Measurements from ENCODE around the gene RALA. TPM values are rescaled to one million over a fixed set of nuclear protein-coding genes. Genes with fewer than 3 reads are reported as not detected.

Gene RALA
- total and polyA plus RNA-seq, 4 donors, result 5.7 to 18.8 (median 9.2) TPM

GRCh38 chr7:39634478-39634805, 11.1 kb downstream of the RALA start:
- H3K4me1 ChIP-seq (ENCODE audit: control insufficient read depth in 4 of 4, insufficient read depth in 4 of 4, low read length in 3 of 4), result no peaks in the 10 kb centered on the region
- H3K4me3 ChIP-seq (ENCODE audit: low read depth in 1 of 3, low read length in 3 of 3), result no peak overlapping the region
- H3K9ac ChIP-seq (ENCODE audit: low read depth in 1 of 2, low read length in 2 of 2), result no peak overlapping the region
- no peaks in the 10 kb centered on the region for H3K36me3 ChIP-seq (ENCODE audit: control insufficient read depth in 4 of 4, insufficient read depth in 3 of 4, low read depth in 1 of 4, low read length in 3 of 4)
- no peak overlapping the region for H3K27ac ChIP-seq (ENCODE audit: low read depth in 1 of 2, low read length in 2 of 2)
- TF ChIP-seq MAX (IDR thresholded peaks at IDR 0.05) (no peak), ZBTB33 (IDR thresholded peaks at IDR 0.05) (no peak), YY1 (IDR thresholded peaks at IDR 0.05) (no peak), GABPA (IDR thresholded peaks at IDR 0.05 in 1 of 2, conservative IDR thresholded peaks at IDR 0.05 in 1 of 2) (no peak), JUND (IDR thresholded peaks at IDR 0.05) (no peak)
- WGBS, result 89% methylated on average over 1 of the region's 1 CpG
- no peaks in the 10 kb centered on the region for H3K9me3 ChIP-seq (ENCODE audit: control insufficient read depth in 4 of 4, low read length in 3 of 4)
- H3K27me3 ChIP-seq (ENCODE audit: control insufficient read depth in 4 of 4, insufficient read depth in 4 of 4, low read length in 3 of 4), result no peaks in the 10 kb centered on the region
- DNase-seq (ENCODE audit: low spot score), result no peak

GRCh38 chr7:39637400-39637799, 14.0 kb downstream of the RALA start:
- Histone ChIP-seq H3K27ac (ENCODE audit: low read depth in 1 of 2, low read length in 2 of 2) (no peak overlapping the region), H3K9ac (ENCODE audit: low read depth in 1 of 2, low read length in 2 of 2) (no peak overlapping the region), H3K9me3 (ENCODE audit: control insufficient read depth in 4 of 4, low read length in 3 of 4) (no peaks in the 10 kb centered on the region), H3K4me1 (ENCODE audit: control insufficient read depth in 4 of 4, insufficient read depth in 4 of 4, low read length in 3 of 4) (no peaks in the 10 kb centered on the region), H3K36me3 (ENCODE audit: control insufficient read depth in 4 of 4, insufficient read depth in 3 of 4, low read depth in 1 of 4, low read length in 3 of 4) (no peaks in the 10 kb centered on the region), H3K4me3 (ENCODE audit: low read depth in 1 of 3, low read length in 3 of 3) (no peak overlapping the region), H3K27me3 (ENCODE audit: control insufficient read depth in 4 of 4, insufficient read depth in 4 of 4, low read length in 3 of 4) (no peaks in the 10 kb centered on the region)
- no peak for DNase-seq (ENCODE audit: low spot score)
- TF ChIP-seq HNF4A (conservative IDR thresholded peaks at IDR 0.05) (no peak), NR2F2 (IDR thresholded peaks at IDR 0.05) (no peak), EGR1 (IDR thresholded peaks at IDR 0.05; ENCODE audit: low read depth in 2 of 2) (no peak), JUND (IDR thresholded peaks at IDR 0.05) (no peak), YY1 (IDR thresholded peaks at IDR 0.05) (no peak), MAX (IDR thresholded peaks at IDR 0.05) (no peak), CTCF (IDR thresholded peaks at IDR 0.05; ENCODE audit: low read depth, low read length, missing input control) (no peak), FOXA2 (IDR thresholded peaks at IDR 0.05) (no peak), GABPA (IDR thresholded peaks at IDR 0.05 in 1 of 2, conservative IDR thresholded peaks at IDR 0.05 in 1 of 2) (no peak), ATF3 (IDR thresholded peaks at IDR 0.05) (no peak), RXRA (IDR thresholded peaks at IDR 0.05) (no peak), ZBTB33 (IDR thresholded peaks at IDR 0.05) (no peak), FOXA1 (IDR thresholded peaks at IDR 0.05) (no peak), HNF4G (IDR thresholded peaks at IDR 0.05) (no peak), REST (IDR thresholded peaks at IDR 0.05) (no peak), TAF1 (conservative IDR thresholded peaks at IDR 0.05) (no peak), RAD21 (IDR thresholded peaks at IDR 0.05) (no peak), SP1 (IDR thresholded peaks at IDR 0.05) (no peak)

Data from liver (tissue), 9 donors.